PC-3 (cell line): ENCODE measurements around the gene INPP5D. TPM values are rescaled to one million over a fixed set of nuclear protein-coding genes. Genes with fewer than 3 reads are reported as not detected.

ENCODE experiments used
- ATAC-seq: fragments of 200-7000 bp; cut with Tn5 transposase; 2 replicates; pipeline ENCODE4 v1.9.1; 2020; ENCODE audit warnings: mild to moderate bottlenecking, moderate library complexity
- BruUV-seq: library from RNA; stranded (reverse); fragments of 400-500 nt; replicated peaks from 2 replicates; lab custom pipeline; 2021; lab: Mats Ljungman, UMichigan
- CTCF ChIA-PET: fragments of 300-600 bp; sonication (Branson Sonifier 250); formaldehyde crosslinking; loops from one replicate; lab custom pipeline; 2022; ENCODE audit warnings: antibody characterized with exemption; lab: Charles Lee
- POLR2A ChIA-PET: fragments of 300-600 bp; sonication (Branson Sonifier 250); formaldehyde crosslinking; loops from one replicate; lab custom pipeline; 2022; ENCODE audit warnings: antibody characterized with exemption; ENCODE audit not compliant: unreplicated experiment; lab: Charles Lee
- DNase-seq: peaks from one replicate; pipeline ENCODE4 v3.0.0-alpha.2; 2015
- H2AFZ ChIP-seq: fragments of 300-600 bp; sonication (generic); 2 replicates; pipeline ENCODE4 v1.6.0; 2016; ENCODE audit warnings: antibody characterized with exemption, low read length
- H3F3A ChIP-seq: fragments of 300-600 bp; sonication (generic); one replicate; pipeline ENCODE4 v1.6.0; 2017; ENCODE audit warnings: antibody characterized with exemption, low read length, control low read depth, mild to moderate bottlenecking; ENCODE audit not compliant: unreplicated experiment
- H3K27ac ChIP-seq: fragments of 300-600 bp; sonication (generic); 2 replicates; pipeline ENCODE4 v1.5.1; 2016; ENCODE audit warnings: mild to moderate bottlenecking, low read length
- H3K27me3 ChIP-seq: fragments of 300-600 bp; sonication (generic); 2 replicates; pipeline ENCODE4 v1.6.1; 2016; ENCODE audit warnings: low read length, mixed read lengths
- H3K36me3 ChIP-seq: fragments of 300-600 bp; sonication (generic); 2 replicates; pipeline ENCODE4 v1.6.1; 2016; ENCODE audit warnings: low read depth, mixed run types, low read length, mixed read lengths
- H3K4me1 ChIP-seq: fragments of 300-600 bp; sonication (generic); 2 replicates; pipeline ENCODE4 v1.5.1; 2016; ENCODE audit warnings: low read length; ENCODE audit not compliant: insufficient read depth
- H3K4me2 ChIP-seq: fragments of 300-600 bp; sonication (generic); 2 replicates; pipeline ENCODE4 v1.6.0; 2016; ENCODE audit warnings: low read length
- H3K4me3 ChIP-seq: fragments of 300-600 bp; sonication (generic); 2 replicates; pipeline ENCODE4 v1.5.1; 2016; ENCODE audit warnings: mild to moderate bottlenecking, low read length, mixed read lengths
- H3K79me2 ChIP-seq: fragments of 300-600 bp; sonication (generic); 2 replicates; pipeline ENCODE4 v1.6.1; 2017; ENCODE audit warnings: low read length, mixed read lengths
- H3K9ac ChIP-seq: fragments of 300-600 bp; sonication (generic); 2 replicates; pipeline ENCODE4 v1.6.0; 2016; ENCODE audit warnings: mild to moderate bottlenecking, low read length
- H3K9me2 ChIP-seq: fragments of 300-600 bp; sonication (generic); replicated peaks from 2 replicates; pipeline ENCODE4 v1.6.1; 2016; ENCODE audit warnings: mixed run types, low read length, mixed read lengths
- H3K9me3 ChIP-seq: fragments of 300-600 bp; sonication (generic); 2 replicates; pipeline ENCODE4 v1.6.1; 2016; ENCODE audit warnings: low read length, mixed read lengths
- H4K20me1 ChIP-seq: fragments of 300-600 bp; sonication (generic); 2 replicates; pipeline ENCODE4 v1.6.1; 2016; ENCODE audit warnings: low read length, mixed read lengths
- CTCF ChIP-seq: fragments of 300-600 bp; sonication (generic); conservative IDR thresholded peaks from 2 replicates; pipeline ENCODE4 v1.5.1; 2017; ENCODE audit warnings: antibody characterized with exemption, low read depth, mild to moderate bottlenecking, low read length
- EZH2 ChIP-seq: fragments of 300-600 bp; sonication (generic); IDR thresholded peaks from one replicate; pipeline ENCODE4 v1.6.1; 2017; ENCODE audit warnings: antibody characterized with exemption, mild to moderate bottlenecking, low read length; ENCODE audit not compliant: unreplicated experiment
- EZH2phosphoT487 ChIP-seq: fragments of 300-600 bp; sonication (generic); IDR thresholded peaks from 2 replicates; pipeline ENCODE4 v1.6.1; 2018; ENCODE audit warnings: mild to moderate bottlenecking, antibody characterized with exemption, low read length, borderline replicate concordance
- intact Hi-C: fragments of 100-400 bp; cut with micrococcal nuclease; formaldehyde crosslinking; loops from 2 replicates; pipeline ENCODE4 v1.9.0; 2023
- total RNA-seq: library from RNA; depleted of rRNA; stranded (reverse); fragments of >200 nt; gene quantifications from 2 replicates; pipeline ENCODE4 v1.2.3, GENCODE V29; 2014

INPP5D gene
- total RNA-seq, 1 experiment from 2014 or later: 0.26 TPM

DNA sequence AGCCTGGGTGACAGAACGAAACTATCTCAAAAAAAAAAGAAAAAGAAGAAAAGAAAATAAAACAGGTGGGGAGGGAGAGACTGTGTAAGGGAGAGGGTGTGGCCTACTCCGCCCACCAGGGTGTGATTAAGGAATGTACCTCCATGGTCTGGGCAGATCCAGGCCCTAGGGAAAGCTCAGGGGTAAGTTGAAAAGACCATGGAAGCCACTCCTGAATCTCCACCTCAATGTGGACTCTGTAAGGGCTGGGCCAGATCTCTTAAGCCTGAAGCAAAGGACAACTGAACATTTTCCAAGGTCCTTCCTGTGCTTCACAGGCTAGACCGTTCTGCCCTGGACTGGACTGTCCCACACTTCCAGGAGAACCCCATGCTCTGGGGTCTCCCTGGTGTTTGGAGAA lies 181.7 kb downstream of the INPP5D start:
- peak overlapping the region; percentile 4; the same call in 1 of the 2 replicates for H2AFZ ChIP-seq
- 0 out of 2 replicates have a peak, but pooled peaks cover 3% of the 10 kb centered on the region for H3K79me2 ChIP-seq
- H3K4me2 ChIP-seq: no peak overlapping the region
- H3K9ac ChIP-seq: no peak overlapping the region
- no peaks in the 10 kb centered on the region for H4K20me1 ChIP-seq
- H3K27ac ChIP-seq: peak overlapping the region; percentile 25; the same call in 1 of the 2 replicates
- CTCF ChIA-PET: no interaction called here
- H3K4me3 ChIP-seq: no peak overlapping the region
- no TSS peak for BruUV-seq
- TF ChIP-seq CTCF (no peak), EZH2phosphoT487 (no peak), EZH2 (no peak)
- H3K9me2 ChIP-seq: no peaks in the 10 kb centered on the region
- no peaks in the 10 kb centered on the region for H3K9me3 ChIP-seq
- no peaks in the 10 kb centered on the region for H3K36me3 ChIP-seq
- DNase-seq (peak; percentile 40), ATAC-seq (peak; percentile 24)
- H3K4me1 ChIP-seq: peaks cover 51% of the 10 kb centered on the region
- H3F3A ChIP-seq: peaks cover 4% of the 10 kb centered on the region
- intact Hi-C loops: no loop called here
- no peaks in the 10 kb centered on the region for H3K27me3 ChIP-seq
- POLR2A ChIA-PET: interaction anchor here (0.7 kb wide), 1 partner anchor 254 kb away, joined by 3 read pairs; no protein-coding TSS in a partner anchor

DNA sequence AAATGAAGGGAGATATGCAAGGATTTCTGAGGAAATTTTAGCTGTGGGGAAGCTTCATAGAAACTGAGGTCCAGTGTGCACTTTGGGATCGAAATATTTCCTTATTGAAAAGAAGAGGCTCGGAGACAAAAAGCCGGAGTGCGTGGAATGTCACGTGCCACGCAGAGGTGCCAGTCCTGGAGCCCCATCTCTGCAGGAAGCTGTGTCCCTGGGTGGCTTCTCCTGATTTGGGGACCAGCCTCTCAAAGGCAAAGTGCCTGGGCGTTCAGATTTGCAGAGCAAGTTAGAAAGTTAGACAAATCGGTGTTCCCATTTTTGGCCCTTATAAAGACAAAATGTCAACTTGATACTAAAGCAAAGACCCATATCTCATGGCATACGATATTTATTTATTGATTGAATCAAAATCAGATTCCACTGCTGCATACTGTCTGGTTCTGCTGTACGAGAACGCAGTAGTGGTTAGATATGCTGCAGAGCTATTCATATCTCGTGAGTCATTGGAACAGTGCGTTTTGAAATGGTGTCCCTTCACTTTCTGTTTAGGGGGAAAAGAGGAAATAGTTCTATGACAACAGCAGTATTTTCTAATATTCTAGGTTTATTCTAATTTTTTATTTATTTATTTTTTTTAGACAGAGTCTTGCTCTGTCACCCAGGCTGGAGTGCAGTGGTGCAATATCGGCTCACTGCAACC lies 182.2 kb downstream of the INPP5D start:
- H3K9me3 ChIP-seq: no peaks in the 10 kb centered on the region
- ATAC-seq: no peak
- TSS peak; percentile 71 for BruUV-seq
- no peaks in the 10 kb centered on the region for H3K36me3 ChIP-seq
- no peak overlapping the region for H3K4me3 ChIP-seq
- H2AFZ ChIP-seq: no peak overlapping the region
- no peak overlapping the region for H3K9ac ChIP-seq
- peaks cover 57% of the 10 kb centered on the region for H3K4me1 ChIP-seq
- ChIA-PET POLR2A (no interaction called here), CTCF (no interaction called here)
- H3F3A ChIP-seq: peaks cover 10% of the 10 kb centered on the region
- no peaks in the 10 kb centered on the region for H3K9me2 ChIP-seq
- no peaks in the 10 kb centered on the region for H4K20me1 ChIP-seq
- TF ChIP-seq CTCF: no peak
- TF ChIP-seq EZH2phosphoT487: no peak
- no peak for TF ChIP-seq EZH2
- 0 out of 2 replicates have a peak, but pooled peaks cover 3% of the 10 kb centered on the region for H3K79me2 ChIP-seq
- intact Hi-C loops: no loop called here
- H3K4me2 ChIP-seq: no peak overlapping the region
- no peaks in the 10 kb centered on the region for H3K27me3 ChIP-seq
- peak; percentile 10 for DNase-seq
- peak overlapping the region; percentile 25; the same call in 1 of the 2 replicates for H3K27ac ChIP-seq

GRCh38 chr2:233243348-233243747 lies 183.2 kb downstream of the INPP5D start:
- Histone ChIP-seq H3K9me2 (no peaks in the 10 kb centered on the region), H3K9ac (no peak overlapping the region), H3K27ac (peak overlapping the region; percentile 99; the same call in 1 of the 2 replicates), H3K27me3 (no peaks in the 10 kb centered on the region), H3K36me3 (no peaks in the 10 kb centered on the region), H3K9me3 (no peaks in the 10 kb centered on the region), H3F3A (peaks cover 12% of the 10 kb centered on the region), H4K20me1 (no peaks in the 10 kb centered on the region), H3K79me2 (0 out of 2 replicates have a peak, but pooled peaks cover 3% of the 10 kb centered on the region), H2AFZ (no peak overlapping the region), H3K4me2 (no peak overlapping the region), H3K4me3 (no peak overlapping the region), H3K4me1 (peaks cover 64% of the 10 kb centered on the region)
- POLR2A ChIA-PET: no interaction called here
- no TSS peak for BruUV-seq
- ATAC-seq: no peak
- intact Hi-C loops: no loop called here
- no peak for TF ChIP-seq EZH2
- no peak for TF ChIP-seq CTCF
- no peak for TF ChIP-seq EZH2phosphoT487
- CTCF ChIA-PET: no interaction called here
- DNase-seq: no peak
